HepG2 (cell line): ENCODE results near the gene ANKRD13C. TPM values are rescaled to one million over a fixed set of nuclear protein-coding genes. Genes with fewer than 3 reads are reported as not detected.

Source experiments
- ATAC-seq: fragments of 200-7000 bp; cut with Tn5 transposase; 3 replicates; pipeline ENCODE4 v1.9.1; 2020; ENCODE audit warnings: mild to moderate bottlenecking, moderate library complexity
- BruUV-seq: library from RNA; stranded (reverse); fragments of 400-500 nt; replicated peaks from 2 replicates; lab custom pipeline; 2021; lab: Mats Ljungman, UMichigan
- CTCF ChIA-PET: fragments of 300-600 bp; formaldehyde crosslinking; extraction: SDS; loops from one replicate; lab custom pipeline; 2021; ENCODE audit warnings: low total read pairs, inconsistent platforms, low intra/inter-chr PET ratio; lab: Yijun Ruan, JAX
- POLR2A ChIA-PET: fragments of 350-600 bp; sonication (Branson Sonifier 250); formaldehyde crosslinking; loops from one replicate; lab custom pipeline; 2020; ENCODE audit warnings: antibody characterized with exemption, inconsistent platforms; lab: Yijun Ruan, JAX
- DNase-seq: peaks from one replicate; pipeline ENCODE4 v3.0.0-alpha.2; 2015; ENCODE audit warnings: low spot score
- FAIRE-seq: peaks from 3 replicates; lab custom pipeline; 2011; peaks lifted over from hg19 to GRCh38; lab: Jason Lieb, UNC
- H2AFZ ChIP-seq: one replicate; pipeline ENCODE4 v1.6.1; 2011; ENCODE audit warnings: low read length, inconsistent platforms
- H3K27ac ChIP-seq: fragments of 300-600 bp; 3 replicates; pipeline ENCODE4 v1.8.0; 2011; ENCODE audit warnings: mixed run types, mild to moderate bottlenecking, mixed read lengths, low read length, inconsistent platforms; ENCODE audit not compliant: insufficient read depth; ENCODE audit errors: extremely low read length
- H3K27me3 ChIP-seq, 2 experiments: fragments of 200-600 bp in 1 of 2; 2 replicates in 1 of 2; 3 replicates in 1 of 2; pipeline versions ENCODE4 v1.6.0 to v1.8.0; 2011; ENCODE audit warnings: low read length in 2 of 2, mild to moderate bottlenecking in 2 of 2, moderate library complexity in 2 of 2, inconsistent platforms in 1 of 2; ENCODE audit not compliant: insufficient read depth in 2 of 2, control insufficient read depth in 1 of 2
- H3K36me3 ChIP-seq, 2 experiments: fragments of 200-600 bp in 1 of 2; replicated peaks in 1 of 2; 2 replicates in 1 of 2; 3 replicates in 1 of 2; pipeline versions ENCODE4 v1.5.1 to v1.8.0; 2011; ENCODE audit warnings: low read length in 2 of 2, inconsistent platforms in 1 of 2; ENCODE audit not compliant: insufficient read depth in 2 of 2, control insufficient read depth in 1 of 2
- H3K4me1 ChIP-seq: 2 replicates; pipeline ENCODE4 v1.5.1; 2012; ENCODE audit warnings: low read length, inconsistent platforms; ENCODE audit not compliant: insufficient read depth
- H3K4me2 ChIP-seq: 2 replicates; pipeline ENCODE4 v1.6.0; 2011; ENCODE audit warnings: low read depth, low read length, inconsistent platforms
- H3K4me3 ChIP-seq, 3 experiments: fragments of 200-600 bp in 1 of 3; sonication (generic), shearing (Covaris generic) in 1 of 3; replicated peaks in 1 of 3; 2 replicates each; pipeline ENCODE4 v1.5.1; 2011 to 2016; ENCODE audit warnings: low read length in 3 of 3, inconsistent platforms in 2 of 3, low read depth in 2 of 3, mild to moderate bottlenecking in 2 of 3, control low read depth in 1 of 3, mixed read lengths in 1 of 3; ENCODE audit not compliant: insufficient read depth in 1 of 3
- H3K79me2 ChIP-seq: one replicate; pipeline ENCODE4 v1.6.1; 2011; ENCODE audit warnings: low read length, inconsistent platforms; ENCODE audit not compliant: insufficient read depth
- H3K9ac ChIP-seq: 2 replicates; pipeline ENCODE4 v1.6.0; 2011; ENCODE audit warnings: mild to moderate bottlenecking, low read depth, low read length, inconsistent platforms; ENCODE audit not compliant: insufficient read depth
- H3K9me3 ChIP-seq: 2 replicates; pipeline ENCODE4 v1.5.1; 2012; ENCODE audit warnings: mild to moderate bottlenecking, low read length
- H4K20me1 ChIP-seq: 2 replicates; pipeline ENCODE4 v1.6.0; 2011; ENCODE audit warnings: inconsistent platforms, mild to moderate bottlenecking, low read length, moderate library complexity; ENCODE audit not compliant: insufficient read depth
- HMG20A ChIP-seq: IDR thresholded peaks from 2 replicates; pipeline ENCODE4 v1.6.1; 2016; ENCODE audit warnings: borderline replicate concordance
- HNRNPH1 ChIP-seq: fragments of 200-400 bp; formaldehyde crosslinking; optimal IDR thresholded peaks from 2 replicates; pipeline ENCODE3; 2017; ENCODE audit warnings: mild to moderate bottlenecking, low read depth, low read length
- HOXA3 ChIP-seq: sonication (generic); formaldehyde crosslinking; IDR thresholded peaks from 2 replicates; pipeline ENCODE4 v1.5.0; 2020; ENCODE audit warnings: missing genetic modification reagents
- JARID2 ChIP-seq: sonication (generic); formaldehyde crosslinking; IDR thresholded peaks from 2 replicates; pipeline ENCODE4 v1.8.1; 2023; ENCODE audit warnings: missing genetic modification reagents, inconsistent platforms; ENCODE audit not compliant: insufficient replicate concordance
- SMYD3 ChIP-seq: sonication (generic); formaldehyde crosslinking; IDR thresholded peaks from 2 replicates; pipeline ENCODE4 v1.8.1; 2023; ENCODE audit warnings: mild to moderate bottlenecking, missing genetic modification reagents
- TSC22D2 ChIP-seq: sonication (generic); formaldehyde crosslinking; IDR thresholded peaks from 2 replicates; pipeline ENCODE4 v1.5.1; 2020; ENCODE audit warnings: missing genetic modification reagents, mild to moderate bottlenecking, borderline replicate concordance
- ZNF530 ChIP-seq: sonication (generic); formaldehyde crosslinking; IDR thresholded peaks from 2 replicates; pipeline ENCODE4 v1.5.0; 2020; ENCODE audit warnings: low read depth, mild to moderate bottlenecking, missing genetic modification reagents
- ZNF562 ChIP-seq: sonication (generic); formaldehyde crosslinking; IDR thresholded peaks from 2 replicates; pipeline ENCODE4 v1.8.0; 2022; ENCODE audit warnings: missing genetic modification reagents, borderline replicate concordance
- ZNF570 ChIP-seq: sonication (generic); formaldehyde crosslinking; IDR thresholded peaks from 2 replicates; pipeline ENCODE4 v1.4.0; 2020; ENCODE audit warnings: mild to moderate bottlenecking, missing genetic modification reagents, borderline replicate concordance
- ZNF572 ChIP-seq: sonication (generic); formaldehyde crosslinking; IDR thresholded peaks from 2 replicates; pipeline ENCODE4 v1.5.1; 2020; ENCODE audit warnings: mild to moderate bottlenecking, missing genetic modification reagents
- WGBS: methylation state at CpG from one replicate; pipeline ENCODE4 v1.1.6; 2017; ENCODE audit warnings: low lambda C conversion rate; 5-methylcytosine and 5-hydroxymethylcytosine counted together
- in situ Hi-C: cut with HindIII; loops from 2 replicates; pipeline ENCODE4 v1.10.0; 2017; ENCODE audit warnings: low pct_unique_long_range_greater_than_20kb; ENCODE audit not compliant: extremely low pct_ligation_motif_present
- intact Hi-C: fragments of 100-400 bp; cut with micrococcal nuclease; formaldehyde crosslinking; loops from one replicate; pipeline ENCODE4 v1.10.0; 2022; ENCODE audit not compliant: unreplicated experiment
- polyA plus RNA-seq, 8 experiments: library from polyadenylated mRNA; depleted of rRNA in 3 of 8; stranded (reverse) in 7 of 8; unstranded in 1 of 8; fragments of >200 nt; fragmentation: Illumina TruSeq in 4 of 8; extraction: Trizol in 4 of 8; gene quantifications; 2 replicates each; pipeline versions ENCODE4 v1.2.1 to v1.2.3, GENCODE V29; 2011 to 2016; ENCODE audit warnings: low read depth in 4 of 8, missing spikeins in 1 of 8, mixed read lengths in 1 of 8; ENCODE audit not compliant: insufficient read depth in 1 of 8
- total RNA-seq, 5 experiments: library from RNA; depleted of rRNA; stranded (reverse); fragments of >200 nt; fragmentation: Illumina TruSeq; extraction: Trizol; gene quantifications; 2 replicates each; pipeline ENCODE4 v1.2.3, GENCODE V29; 2016; ENCODE audit warnings: low read depth in 1 of 5
- TF ChIP-seq, protein P1 (sequence below): sonication (generic); formaldehyde crosslinking; IDR thresholded peaks from 2 replicates; pipeline ENCODE4 v1.4.0; 2020; ENCODE audit warnings: low read depth, mild to moderate bottlenecking, missing genetic modification reagents
- TF ChIP-seq, protein P2 (sequence below): sonication (generic); formaldehyde crosslinking; IDR thresholded peaks from 2 replicates; pipeline ENCODE4 v1.5.1; 2020; ENCODE audit warnings: missing genetic modification reagents, mild to moderate bottlenecking, borderline replicate concordance
- TF ChIP-seq, protein P3 (sequence below): sonication (generic); formaldehyde crosslinking; IDR thresholded peaks from 2 replicates; pipeline ENCODE4 v1.8.1; 2023; ENCODE audit warnings: mild to moderate bottlenecking, missing genetic modification reagents

Gene ANKRD13C
- total and polyA plus RNA-seq, 2 of the 13 experiments (the other 11 are each of a cell fraction or from before 2014, with no cell fraction given) = 6.2 to 17.6 TPM

DNA sequence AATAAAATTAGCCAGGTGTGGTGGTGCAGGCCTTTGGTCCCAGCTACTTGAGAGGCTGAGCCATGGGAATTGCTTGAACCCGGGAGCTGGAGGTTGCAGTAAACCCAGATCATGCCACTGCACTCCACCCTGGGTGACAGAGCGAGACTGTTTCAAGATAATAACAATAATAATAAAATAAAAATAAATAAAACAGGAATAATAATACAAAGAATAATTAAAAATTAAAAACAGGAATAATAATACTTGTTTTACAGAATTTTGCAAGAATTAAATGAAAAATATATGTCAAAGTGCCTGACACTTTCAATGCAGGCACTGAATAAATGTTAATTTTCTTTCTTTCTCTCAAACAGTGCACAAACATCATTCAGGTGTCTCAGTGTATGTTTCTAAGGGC, 30.0 kb upstream of the ANKRD13C start (continued):
- TF ChIP-seq ZNF570 (CRISPR knock-in tag) (no peak), ZNF562 (CRISPR knock-in tag) (no peak)

DNA sequence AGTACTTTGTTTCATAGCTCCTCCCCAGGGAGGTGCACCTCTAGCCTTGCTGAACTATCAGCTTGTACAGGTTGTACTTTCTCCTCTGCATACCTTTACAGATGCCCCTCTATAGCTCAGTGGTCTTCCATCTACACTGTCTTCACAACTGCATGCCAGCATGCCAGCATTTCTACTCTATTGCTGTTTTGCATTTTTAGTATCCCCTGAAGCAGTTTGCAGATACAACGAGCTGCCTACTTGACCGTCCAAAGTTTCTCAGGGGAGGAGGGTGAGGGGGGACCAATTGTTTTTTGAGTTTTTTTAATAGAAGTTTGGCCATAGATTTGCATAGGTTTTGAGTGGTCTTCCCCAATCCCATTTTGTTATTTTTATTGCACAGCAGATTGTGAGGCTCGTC, 29.0 kb upstream of the ANKRD13C start:
- no TSS peak for BruUV-seq
- no peaks in the 10 kb centered on the region for H3K79me2 ChIP-seq
- no peak for FAIRE-seq
- ChIA-PET POLR2A (no interaction called here), CTCF (no interaction called here)
- no peaks in the 10 kb centered on the region; a peak in 2 of 5 replicates for H3K27me3 ChIP-seq
- H3K27ac ChIP-seq = no peak overlapping the region
- in situ Hi-C loops (no loop called here), intact Hi-C loops (no loop called here)
- H2AFZ ChIP-seq = no peak overlapping the region
- H4K20me1 ChIP-seq = no peaks in the 10 kb centered on the region
- H3K4me3 ChIP-seq = no peak overlapping the region
- no peaks in the 10 kb centered on the region for H3K36me3 ChIP-seq
- H3K4me2 ChIP-seq = no peak overlapping the region
- WGBS = 43% methylated on average over 3 of the region's 3 CpGs
- no peak for ATAC-seq
- no peak for DNase-seq
- no peak for TF ChIP-seq ZNF572
- TF ChIP-seq HNRNPH1 = no peak
- no peak for TF ChIP-seq ZNF530 (CRISPR knock-in tag)
- TF ChIP-seq, protein P1, sequence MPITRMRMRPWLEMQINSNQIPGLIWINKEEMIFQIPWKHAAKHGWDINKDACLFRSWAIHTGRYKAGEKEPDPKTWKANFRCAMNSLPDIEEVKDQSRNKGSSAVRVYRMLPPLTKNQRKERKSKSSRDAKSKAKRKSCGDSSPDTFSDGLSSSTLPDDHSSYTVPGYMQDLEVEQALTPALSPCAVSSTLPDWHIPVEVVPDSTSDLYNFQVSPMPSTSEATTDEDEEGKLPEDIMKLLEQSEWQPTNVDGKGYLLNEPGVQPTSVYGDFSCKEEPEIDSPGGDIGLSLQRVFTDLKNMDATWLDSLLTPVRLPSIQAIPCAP (CRISPR knock-in tag) = no peak
- no peak for TF ChIP-seq HOXA3 (CRISPR knock-in tag)
- TF ChIP-seq, protein P2, sequence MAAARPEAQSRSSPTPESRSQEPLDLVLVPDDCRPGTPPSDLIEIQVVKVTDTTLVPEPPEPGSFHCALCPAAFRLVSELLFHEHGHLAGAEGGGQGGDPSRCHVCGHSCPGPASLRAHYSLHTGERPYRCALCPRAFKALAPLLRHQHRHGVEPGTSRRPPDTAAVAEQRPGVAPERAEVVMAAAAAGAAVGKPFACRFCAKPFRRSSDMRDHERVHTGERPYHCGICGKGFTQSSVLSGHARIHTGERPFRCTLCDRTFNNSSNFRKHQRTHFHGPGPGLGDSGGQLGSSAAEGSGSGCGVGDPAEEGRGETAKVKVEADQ (CRISPR knock-in tag) = no peak
- no peak for TF ChIP-seq JARID2 (CRISPR knock-in tag)
- no peak for TF ChIP-seq SMYD3
- no peak for TF ChIP-seq TSC22D2 (CRISPR knock-in tag)
- TF ChIP-seq HMG20A = no peak
- TF ChIP-seq, protein P3, sequence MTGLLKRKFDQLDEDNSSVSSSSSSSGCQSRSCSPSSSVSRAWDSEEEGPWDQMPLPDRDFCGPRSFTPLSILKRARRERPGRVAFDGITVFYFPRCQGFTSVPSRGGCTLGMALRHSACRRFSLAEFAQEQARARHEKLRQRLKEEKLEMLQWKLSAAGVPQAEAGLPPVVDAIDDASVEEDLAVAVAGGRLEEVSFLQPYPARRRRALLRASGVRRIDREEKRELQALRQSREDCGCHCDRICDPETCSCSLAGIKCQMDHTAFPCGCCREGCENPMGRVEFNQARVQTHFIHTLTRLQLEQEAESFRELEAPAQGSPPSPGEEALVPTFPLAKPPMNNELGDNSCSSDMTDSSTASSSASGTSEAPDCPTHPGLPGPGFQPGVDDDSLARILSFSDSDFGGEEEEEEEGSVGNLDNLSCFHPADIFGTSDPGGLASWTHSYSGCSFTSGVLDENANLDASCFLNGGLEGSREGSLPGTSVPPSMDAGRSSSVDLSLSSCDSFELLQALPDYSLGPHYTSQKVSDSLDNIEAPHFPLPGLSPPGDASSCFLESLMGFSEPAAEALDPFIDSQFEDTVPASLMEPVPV (CRISPR knock-in tag) = no peak
- TF ChIP-seq, all 625 proteins: peak for 0
- Histone ChIP-seq H3K4me1 (no peaks in the 10 kb centered on the region), H3K9me3 (no peaks in the 10 kb centered on the region), H3K9ac (no peak overlapping the region)
